Astrocyte of the cerebellum (primary cell): ENCODE results near the gene FGFR3.

Experiments
- DNase-seq: peaks from one replicate; pipeline ENCODE4 v3.0.0-alpha.2; 2011; ENCODE audit warnings: low read depth
- H3K4me3 ChIP-seq: 2 replicates; pipeline ENCODE4 v1.5.1; 2011; ENCODE audit warnings: mild to moderate bottlenecking, low read depth, low read length, moderate library complexity
- CTCF ChIP-seq: IDR thresholded peaks from 2 replicates; pipeline ENCODE4 v1.5.1; 2012; ENCODE audit warnings: low read length, low read depth, moderate library complexity, mild to moderate bottlenecking; ENCODE audit errors: missing control alignments
- in situ Hi-C: cut with HindIII; loops from 2 replicates; pipeline ENCODE4 v1.10.0; 2017; ENCODE audit warnings: low sequenced_read_pairs

FGFR3 gene

GRCh38 chr4:1759170-1759817 is 33.8 kb upstream of the FGFR3 start:
- DNase-seq: no peak
- in situ Hi-C loops: no loop called here

GRCh38 chr4:1759818-1760223 is 33.3 kb upstream of the FGFR3 start:
- in situ Hi-C loops: no loop called here
- no peak for TF ChIP-seq CTCF
- DNase-seq: no peak
- H3K4me3 ChIP-seq: no peak overlapping the region

More at GRCh38 chr4:1759170-1759817, 33.8 kb upstream of the FGFR3 start:
- no peak for TF ChIP-seq CTCF
- H3K4me3 ChIP-seq: no peak overlapping the region

GRCh38 chr4:1760521-1761071 is 32.5 kb upstream of the FGFR3 start:
- in situ Hi-C loops: no loop called here
- H3K4me3 ChIP-seq: no peak overlapping the region
- TF ChIP-seq CTCF: no peak
- no peak for DNase-seq

GRCh38 chr4:1761130-1761689 is 31.9 kb upstream of the FGFR3 start:
- no peak overlapping the region for H3K4me3 ChIP-seq
- in situ Hi-C loops: no loop called here
- no peak for DNase-seq

GRCh38 chr4:1762264-1763010 is 30.7 kb upstream of the FGFR3 start:
- in situ Hi-C loops: no loop called here
- no peak for DNase-seq
- TF ChIP-seq CTCF: no peak
- H3K4me3 ChIP-seq: no peak overlapping the region

More at GRCh38 chr4:1761130-1761689, 31.9 kb upstream of the FGFR3 start:
- no peak for TF ChIP-seq CTCF

- no peak for TF ChIP-seq CTCF
- no peak for DNase-seq
- no peak overlapping the region for H3K4me3 ChIP-seq
- in situ Hi-C loops: no loop called here
These were observed 30.0 kb upstream of the FGFR3 start for GRCh38 chr4:1763070-1763549.
